NCI-H2196 treated with DMSO at 0.1 percent for 48 hours (cell line): Measurements from ENCODE around the gene SECISBP2L.
"Not testable (repeated sequence)": the region's sequence is repeated elsewhere in the genome, so short reads cannot be mapped to it uniquely, and the experiment has no call there.

Experiments used
- DNase-seq: peaks from one replicate; lab custom pipeline; 2025; ENCODE audit not compliant: unreplicated experiment; lab: John Stamatoyannopoulos, UW

SECISBP2L gene

DNA sequence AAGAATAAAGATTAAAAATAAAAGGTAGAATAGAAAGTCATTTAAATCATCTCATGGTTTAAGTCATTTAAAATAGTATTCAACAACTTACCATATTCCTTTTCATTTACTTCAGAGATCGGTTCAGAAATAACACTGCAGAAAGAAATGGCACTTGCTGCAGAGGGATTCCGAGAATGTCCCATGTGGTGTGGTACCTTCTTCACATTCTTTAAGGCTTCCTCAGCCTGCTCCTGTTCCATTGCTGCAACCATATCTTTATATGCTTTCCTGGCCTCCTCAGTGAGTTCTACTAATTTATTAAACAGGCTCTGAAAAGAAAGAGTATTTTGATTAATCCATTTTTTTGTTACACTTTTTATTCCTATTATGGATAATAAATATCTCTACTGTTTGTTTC is 50.0 kb downstream of the SECISBP2L start:
- no peak for DNase-seq

DNA sequence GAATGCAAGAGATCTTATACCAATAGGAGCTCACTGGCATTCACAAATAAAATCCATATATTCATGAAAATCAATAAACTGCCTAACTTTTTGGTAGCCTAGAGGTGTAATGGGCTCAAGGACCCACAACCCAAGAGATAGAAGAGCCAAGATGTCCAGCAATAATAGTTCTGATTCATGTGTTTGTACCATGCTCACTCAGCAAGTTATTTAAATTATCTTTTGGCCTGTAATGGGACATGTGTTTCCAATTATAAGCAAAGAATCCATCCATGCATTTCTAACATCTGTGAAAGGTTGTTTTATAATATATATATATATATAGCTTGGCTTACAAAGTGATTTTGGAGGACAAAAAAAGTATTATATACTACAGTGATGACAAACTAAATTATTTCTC is 52.9 kb downstream of the SECISBP2L start:
- no peak for DNase-seq

DNA sequence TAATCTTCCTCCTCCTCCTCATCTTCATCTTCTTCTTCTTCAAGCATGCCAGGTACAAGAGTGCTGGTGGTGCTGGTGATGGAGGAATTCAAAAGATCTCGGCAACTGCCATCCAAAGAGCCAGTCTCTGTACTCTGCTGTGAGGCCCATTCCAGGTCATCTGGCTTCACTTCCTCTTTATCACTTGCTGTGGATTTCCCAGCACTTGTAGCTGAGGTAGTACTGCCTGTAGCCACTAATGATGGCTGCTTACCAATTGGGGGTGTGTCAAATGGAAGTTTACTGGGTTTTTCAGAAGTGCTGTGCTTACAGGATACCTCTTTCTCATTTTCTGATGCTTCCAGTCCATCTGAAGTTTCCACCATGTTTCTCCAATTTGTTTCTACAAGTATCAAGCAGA is 53.7 kb downstream of the SECISBP2L start:
- DNase-seq = no peak

DNA sequence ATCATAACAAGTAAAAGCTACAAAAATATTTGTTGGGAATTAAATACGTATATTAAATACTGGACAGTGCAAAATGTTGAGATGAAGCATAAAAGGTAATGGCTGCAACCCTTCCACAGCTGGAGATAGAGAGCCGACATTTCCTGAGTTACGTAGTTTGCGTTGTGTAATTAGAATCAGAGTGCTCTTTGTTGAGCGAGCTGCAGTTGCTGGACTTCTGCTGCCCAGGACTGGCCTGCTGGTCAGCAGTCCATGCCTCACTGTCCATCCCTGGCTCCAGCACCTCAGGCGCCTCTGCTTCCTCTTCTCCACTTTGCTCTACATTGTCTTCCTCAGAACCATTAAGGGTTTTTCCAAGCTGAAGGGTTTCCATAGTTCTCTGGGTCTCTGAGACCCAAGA is 54.1 kb downstream of the SECISBP2L start:
- no peak for DNase-seq

DNA sequence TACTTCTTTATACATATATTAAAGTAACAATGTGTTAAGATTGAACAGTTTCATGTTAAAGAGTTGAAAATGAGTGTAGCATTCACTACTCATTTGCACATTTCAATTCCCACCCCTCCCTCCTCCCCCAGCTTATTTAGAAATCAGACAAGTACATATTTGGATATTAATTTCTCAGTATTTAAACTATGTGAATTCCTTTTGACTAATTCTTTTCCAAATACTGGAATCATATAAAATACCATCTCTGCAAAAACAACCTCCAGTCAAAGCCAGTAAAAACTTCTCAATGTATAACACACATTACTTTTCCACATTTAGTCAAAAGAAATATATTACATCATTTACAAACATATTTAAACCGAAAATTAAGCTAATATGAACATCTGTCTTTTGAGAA is 57.1 kb downstream of the SECISBP2L start:
- no peak for DNase-seq

DNA sequence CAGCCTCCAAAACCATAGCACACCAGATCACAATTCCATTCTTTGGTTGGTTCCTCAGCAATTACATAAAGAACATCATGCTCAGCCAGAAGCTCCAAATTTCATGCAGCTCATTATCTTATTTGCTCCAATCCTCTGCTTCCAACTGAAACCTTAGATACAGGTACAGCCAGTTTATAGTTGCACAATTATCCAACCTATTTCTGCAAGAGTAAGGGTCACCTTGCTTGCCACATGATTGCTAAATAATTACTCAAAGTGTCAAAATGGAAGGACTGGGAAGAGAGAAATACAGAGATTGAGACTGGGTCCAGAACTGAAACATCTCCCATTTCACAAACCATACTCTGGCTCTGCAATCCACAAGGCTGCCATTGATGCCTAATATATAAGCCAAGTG is 59.1 kb downstream of the SECISBP2L start:
- no peak for DNase-seq

DNA sequence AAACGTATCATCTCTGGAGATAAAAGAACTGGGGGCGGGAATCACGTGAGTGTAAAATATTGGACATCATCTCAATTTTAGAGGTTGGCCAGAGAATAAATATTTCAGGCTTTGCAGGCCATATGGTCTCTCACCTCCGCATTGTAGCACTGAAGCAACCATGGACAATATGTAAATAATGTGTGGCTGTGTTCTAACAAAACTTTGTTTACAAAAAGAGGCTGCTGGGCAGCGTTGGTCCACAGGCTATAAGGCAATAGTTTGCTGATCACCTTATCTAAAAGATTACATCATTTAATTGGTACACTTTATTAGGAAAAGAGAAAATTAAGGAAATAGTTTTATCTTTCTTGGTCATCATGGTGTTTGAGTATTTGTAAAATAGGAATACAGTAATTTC is 60.0 kb downstream of the SECISBP2L start:
- DNase-seq = no peak

DNA sequence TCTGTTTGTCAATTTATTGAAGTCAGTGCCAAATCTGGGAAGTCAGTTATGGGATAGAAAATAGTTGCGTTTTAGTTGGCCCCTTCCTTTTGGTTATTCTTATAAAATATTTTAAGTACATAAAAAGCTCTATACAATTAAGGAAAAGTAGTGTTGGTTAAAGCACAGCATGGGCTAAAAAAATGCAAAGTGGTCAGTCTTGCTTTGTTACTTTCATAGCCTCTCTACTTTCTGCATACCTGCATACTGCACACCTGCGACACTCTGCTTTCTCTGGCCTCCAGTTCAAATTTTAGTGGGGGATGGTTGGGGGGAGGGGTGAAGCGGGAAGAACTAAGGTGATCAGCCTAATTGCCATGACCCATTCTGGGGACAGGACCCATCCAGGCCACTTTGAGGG is 60.7 kb downstream of the SECISBP2L start:
- DNase-seq = no peak

DNA sequence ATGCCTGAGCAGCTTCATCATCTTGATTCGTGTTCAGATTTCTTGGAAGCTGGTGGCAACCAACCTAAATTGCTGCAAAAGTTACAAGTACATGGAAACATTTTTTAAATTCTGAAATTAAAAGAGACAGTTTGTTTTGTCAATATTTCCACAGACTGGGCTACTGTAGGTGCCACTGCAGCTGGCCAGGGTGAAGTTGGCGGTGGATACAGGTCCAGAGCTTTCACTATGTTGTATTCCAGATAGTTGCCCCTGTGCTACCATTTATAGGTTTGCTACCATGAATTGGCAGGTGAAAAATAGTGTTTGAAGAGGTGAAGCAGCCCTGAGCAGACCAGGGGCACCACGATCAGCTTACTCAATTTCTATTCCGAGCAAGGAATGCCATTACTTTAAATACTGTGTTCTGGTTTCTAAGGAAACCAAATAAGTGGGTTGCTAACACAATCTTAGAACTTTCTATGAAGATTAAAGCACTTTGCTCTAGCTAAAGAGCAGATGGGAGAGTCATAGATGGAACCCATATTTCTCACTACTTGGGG is 61.4 kb downstream of the SECISBP2L start:
- DNase-seq = no peak

DNA sequence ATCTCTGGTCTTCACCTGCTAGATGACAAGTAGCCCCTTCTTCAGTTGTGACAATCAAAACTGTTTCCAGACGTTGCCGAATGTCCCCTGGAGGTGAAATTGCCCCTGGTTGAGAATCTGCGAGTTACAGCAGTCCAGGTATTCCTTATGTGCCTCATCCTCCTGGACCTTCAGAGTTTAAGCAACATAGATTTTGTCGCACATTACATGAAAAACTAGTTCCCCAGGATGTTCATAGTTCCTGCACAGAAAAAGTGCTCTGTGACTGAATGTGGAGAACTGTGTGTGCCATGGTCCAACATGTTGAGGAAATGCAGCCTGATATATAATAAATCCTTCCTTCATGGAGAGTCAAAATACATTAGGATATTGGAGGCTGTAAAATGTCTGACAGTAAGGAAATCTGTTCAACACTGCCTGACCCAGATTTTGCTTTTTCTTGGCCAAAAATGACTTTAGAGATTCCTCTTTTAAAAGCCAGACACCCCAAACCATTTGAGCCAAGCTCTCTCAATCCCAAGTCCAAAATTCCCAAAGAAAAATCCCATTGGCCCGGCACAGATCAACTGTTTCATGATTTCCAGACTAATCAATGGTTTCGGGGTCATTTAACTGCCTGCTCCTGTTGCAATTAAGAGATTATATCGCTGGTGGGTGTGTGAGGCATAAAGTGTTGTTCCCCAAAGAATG is 62.1 kb downstream of the SECISBP2L start:
- DNase-seq = no peak

DNA sequence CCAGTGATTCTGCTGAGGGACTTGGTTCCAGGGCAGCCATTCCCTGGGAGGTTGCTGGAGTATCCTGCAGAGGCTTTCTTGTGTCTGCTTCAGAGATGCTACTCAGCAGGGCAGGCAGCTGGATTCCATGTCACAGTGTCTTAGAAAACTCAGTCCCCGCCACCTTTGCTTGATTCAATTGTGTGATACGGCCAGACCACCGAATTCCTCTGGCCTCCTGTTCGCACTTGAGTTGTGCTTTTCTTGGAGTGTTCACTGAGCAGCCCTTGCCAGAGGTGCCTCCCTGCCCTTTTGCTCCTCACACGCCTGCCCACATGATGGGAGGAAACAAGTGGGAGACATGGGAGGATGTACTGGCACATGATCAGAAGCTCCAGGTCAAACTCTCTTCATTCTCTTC is 62.9 kb downstream of the SECISBP2L start:
- no peak for DNase-seq

DNA sequence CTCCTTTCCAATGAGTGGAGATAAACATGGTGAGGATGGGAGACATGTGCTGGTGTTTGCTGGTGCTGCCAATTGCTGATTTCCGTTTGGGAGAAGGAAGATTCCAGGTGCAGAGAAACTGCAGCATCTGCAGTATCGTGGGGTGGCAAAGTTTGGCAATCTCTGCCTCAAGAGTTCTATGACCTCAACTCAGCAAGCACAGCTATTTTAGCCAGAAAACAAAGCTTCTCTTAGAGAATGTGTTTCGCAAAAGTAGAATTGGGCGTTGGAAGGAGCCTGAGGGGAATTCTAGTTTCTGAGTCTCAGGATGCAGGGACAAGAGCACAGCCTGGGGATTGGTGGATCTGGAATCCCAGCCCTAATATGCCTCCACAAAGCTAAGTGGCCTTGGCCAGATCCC is 64.3 kb downstream of the SECISBP2L start:
- DNase-seq = no peak

DNA sequence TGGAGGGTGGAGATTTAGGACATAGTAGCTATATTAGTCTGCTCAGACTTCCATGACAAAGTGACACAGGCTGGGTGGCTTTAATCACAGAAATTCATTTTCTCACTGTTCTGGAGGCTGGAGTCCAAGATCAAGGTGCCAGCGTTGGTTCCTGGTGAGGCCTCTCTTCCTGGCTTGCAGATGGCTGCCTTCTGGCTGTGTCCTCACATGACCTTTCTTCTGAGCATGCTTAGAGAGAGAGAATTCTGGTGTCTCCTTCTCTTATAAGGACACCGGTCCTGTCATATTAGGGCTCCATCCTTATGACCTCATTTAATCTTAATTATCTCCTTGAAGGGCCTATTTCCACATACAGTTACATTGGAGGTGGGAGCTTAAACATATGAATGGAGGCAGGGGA is 67.6 kb downstream of the SECISBP2L start:
- no peak for DNase-seq

DNA sequence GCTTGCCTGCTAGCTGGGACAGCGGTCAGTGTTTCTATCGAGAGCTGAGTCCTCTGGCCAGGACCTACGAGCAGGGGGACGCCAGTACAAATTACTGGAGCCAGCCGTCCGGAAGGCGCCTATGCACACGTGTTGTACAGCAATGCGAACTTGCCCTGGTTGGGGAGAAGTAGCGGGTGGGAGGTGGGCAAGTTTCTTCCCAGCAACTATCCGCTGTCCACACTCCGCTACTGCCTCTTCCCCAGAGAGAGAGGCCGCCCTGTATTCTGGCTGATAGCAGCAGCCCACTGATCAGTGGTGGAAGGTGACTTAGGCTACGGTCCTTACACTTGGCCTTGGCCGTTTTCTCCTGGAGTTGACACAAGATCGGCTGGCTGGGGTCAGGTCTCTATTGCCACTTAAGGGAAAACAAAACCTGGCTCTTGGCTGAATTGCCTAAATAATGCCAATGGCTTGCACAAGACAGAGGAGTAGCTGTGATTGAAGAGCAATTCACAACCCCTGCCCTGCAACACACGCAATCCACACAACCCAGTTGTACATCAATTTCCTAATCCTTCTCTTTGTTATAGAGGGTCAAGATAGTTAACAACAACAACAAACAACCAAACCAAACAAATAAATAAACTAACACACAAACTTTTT is 69.7 kb downstream of the SECISBP2L start:
- no peak for DNase-seq

DNA sequence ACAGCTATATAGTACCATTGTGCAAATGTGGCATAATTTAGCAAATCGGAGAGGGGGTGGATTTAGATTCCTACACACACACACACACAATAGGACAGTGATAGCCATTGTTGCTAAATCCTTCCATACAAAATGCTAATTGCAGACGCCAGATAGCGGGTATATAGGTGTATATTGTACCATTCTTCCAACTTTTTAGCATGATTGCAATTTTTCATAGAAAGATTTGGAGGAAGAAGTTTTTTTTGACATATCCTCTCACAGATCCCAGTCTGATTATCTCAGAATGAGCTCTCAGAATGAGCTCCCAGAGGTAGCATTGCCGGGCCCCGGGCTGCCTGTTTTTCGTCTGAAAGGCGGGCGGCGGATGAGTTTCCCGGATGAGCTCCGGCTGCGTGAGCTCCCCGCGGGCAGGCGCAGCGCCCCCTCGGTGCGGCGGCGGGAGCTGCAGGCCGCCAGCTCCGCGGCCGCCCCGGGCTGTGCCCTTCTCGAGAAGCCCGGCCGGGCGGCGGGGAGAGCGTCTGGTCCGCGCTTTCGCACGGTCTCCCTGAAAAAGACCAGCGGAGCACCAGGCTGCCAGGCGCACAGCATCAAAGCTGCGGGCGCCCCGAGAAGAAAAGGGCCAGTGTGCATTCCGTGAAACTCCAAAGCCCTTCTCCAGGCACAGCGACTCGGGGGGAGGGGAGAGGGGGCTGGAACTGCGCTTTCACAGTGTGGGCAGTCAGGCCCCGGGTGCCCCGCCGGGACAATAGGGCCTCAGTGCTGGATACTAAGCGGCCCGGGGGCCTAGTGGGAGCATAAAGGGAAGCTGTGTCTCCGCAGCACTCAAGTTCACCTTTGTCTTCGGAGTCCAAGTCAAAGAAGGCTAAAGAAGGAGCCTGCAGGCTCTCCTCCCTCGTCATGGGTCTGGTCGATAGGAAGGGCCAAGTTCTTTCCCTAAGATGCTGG is 70.5 kb downstream of the SECISBP2L start:
- peak; percentile 28 for DNase-seq

DNA sequence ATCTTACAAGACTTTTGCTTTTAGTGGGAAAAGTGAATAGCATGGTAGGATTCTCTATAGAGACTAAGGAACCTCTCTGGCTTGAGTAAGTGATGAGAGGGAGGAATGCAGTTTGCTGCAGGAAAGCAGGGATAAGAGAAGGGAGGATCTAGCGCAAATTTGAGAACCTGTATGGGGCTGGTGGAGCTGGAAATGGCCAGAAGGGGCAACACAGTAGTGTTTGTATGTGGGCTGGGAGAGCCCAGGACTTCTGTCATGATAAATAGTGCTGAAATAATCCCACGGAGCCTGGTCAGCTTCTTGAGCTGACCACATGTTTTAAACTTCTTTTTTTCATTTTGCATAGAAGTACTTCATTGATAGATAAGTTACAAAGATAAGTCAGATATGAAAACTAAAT is 71.4 kb downstream of the SECISBP2L start:
- DNase-seq = no peak

DNA sequence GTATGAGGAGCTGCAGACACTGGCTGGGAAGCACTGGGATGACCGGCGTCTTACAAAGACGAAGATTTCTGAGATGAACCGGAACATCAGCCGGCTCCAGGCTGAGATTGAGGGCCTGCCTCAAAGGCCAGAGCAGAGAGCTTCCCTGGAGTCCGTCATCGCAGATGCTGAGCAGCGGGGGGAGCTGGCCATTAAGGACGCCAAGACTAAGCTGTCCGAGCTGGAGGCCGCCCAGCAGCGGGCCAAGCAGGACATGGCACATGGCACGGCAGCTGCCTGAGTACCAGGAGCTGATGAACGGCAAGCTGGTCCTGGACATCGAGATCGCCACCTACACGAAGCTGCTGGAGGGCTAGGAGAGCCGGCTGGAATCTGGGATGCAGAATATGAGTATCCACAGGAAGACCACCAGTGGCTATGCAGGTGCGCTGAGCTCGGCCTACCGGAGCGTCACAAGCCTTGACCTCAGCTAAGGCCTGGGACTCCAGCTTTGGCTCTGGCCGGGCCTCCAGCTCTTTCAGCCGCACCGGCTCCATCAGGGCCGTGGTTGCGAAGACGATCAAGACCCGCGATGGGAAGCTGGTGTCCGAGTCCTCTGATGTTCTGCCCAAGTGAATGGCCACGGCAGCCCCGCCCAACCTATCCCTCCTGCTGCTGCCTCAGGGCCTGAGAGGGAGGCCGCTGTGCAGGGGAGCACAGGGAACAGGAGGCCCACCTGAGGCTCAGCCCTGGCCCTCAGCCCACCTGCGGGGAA is 73.3 kb downstream of the SECISBP2L start:
- no peak for DNase-seq

DNA sequence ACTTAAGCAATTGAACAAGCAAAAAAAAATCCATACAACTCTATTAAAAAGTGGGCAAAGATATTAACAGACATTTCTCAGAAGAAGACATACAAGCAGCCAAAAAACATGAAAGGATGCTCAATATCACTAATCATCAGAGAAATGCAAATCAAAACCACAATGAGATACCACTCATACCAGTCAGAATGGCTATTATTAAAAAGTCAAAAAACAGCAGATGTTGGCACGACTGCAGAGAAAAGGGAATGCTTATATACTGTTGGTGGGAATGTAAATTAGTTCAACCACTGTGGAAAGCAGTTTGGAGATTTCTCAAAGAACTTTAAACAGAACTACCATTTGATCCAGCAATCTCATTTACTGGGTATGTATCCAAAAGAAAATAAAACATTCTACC is 75.3 kb downstream of the SECISBP2L start:
- DNase-seq = not testable (repeated sequence)

DNA sequence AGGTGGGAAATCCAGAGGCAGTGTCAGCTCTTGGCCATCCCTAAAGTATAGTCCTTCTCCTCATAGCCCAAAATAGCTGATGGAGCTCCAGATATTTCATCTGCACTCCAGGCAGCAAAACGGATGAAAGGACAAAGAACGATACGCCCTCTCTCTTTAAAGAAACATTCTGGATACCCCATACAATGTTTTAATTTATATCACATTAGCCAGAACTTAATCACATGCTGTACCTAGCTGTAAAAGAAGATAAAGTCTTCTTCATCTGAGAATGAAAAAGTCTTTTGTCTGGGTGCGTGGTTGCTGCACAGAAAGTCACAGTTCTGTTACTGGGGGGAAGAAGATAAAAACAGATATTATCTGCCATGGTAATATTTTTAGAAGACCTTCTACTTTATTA is 78.2 kb downstream of the SECISBP2L start:
- no peak for DNase-seq

DNA sequence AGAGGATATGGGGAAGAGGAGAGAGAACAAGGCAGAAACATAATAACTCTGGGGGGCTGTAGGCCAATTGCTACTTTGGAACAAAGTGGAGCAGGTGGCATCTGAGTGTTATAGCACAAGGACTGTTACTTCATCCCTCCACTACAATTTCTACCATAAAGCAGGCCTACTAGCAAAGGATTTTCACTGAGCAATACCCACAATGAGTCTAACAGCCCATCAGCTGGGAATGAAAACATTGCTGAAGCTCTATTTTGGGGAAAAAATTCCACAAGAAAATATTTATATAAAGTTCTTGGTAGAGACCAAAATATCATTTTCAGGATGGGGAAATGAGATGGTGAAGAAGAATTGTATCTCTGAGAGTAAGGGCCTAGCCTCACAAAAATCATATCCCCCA is 78.9 kb downstream of the SECISBP2L start:
- no peak for DNase-seq
